GM21367 (cell line): Measurements from ENCODE around the gene PCDHGB6.
"Not testable (repeated sequence)": the region's sequence is repeated elsewhere in the genome, so short reads cannot be mapped to it uniquely, and the experiment has no call there.

Experiments
- ATAC-seq: cut with Tn5 transposase; IDR thresholded peaks from one replicate; pipeline ENCODE4 v1.9.1; 2021; ENCODE audit not compliant: unreplicated experiment

Gene PCDHGB6

DNA sequence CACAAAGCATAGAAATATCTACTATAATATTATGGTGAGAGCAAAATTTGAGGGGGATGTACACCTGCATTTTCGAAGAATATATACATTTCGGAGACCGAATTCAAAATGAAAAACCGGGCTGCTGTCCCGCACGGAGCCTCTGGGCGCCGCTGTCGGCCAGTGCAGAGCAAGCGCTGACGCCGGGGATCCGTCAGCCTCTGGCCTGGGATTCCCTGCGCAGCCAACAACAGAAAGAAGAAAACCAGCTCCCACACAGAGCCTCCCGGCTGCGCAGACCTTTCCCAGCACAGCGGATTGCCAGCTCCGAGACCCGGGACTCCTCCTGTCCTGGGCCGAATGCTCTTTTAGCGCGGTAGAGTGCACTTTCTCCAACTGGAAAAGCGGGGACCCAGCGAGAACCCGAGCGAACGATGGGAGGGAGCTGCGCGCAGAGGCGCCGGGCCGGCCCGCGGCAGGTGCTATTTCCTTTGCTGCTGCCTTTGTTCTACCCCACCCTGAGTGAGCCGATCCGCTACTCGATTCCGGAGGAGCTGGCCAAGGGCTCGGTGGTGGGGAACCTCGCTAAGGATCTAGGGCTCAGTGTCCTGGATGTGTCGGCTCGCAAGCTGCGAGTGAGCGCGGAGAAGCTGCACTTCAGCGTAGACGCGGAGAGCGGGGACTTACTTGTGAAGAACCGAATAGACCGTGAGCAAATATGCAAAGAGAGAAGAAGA, at the start of gene PCDHGB6:
Gene PCDHGB6 (plus strand): TSS at position 232 of the 716 bp plus-strand sequence. CDS start 182 bp downstream, at position 414.
- not testable (repeated sequence) for ATAC-seq

DNA sequence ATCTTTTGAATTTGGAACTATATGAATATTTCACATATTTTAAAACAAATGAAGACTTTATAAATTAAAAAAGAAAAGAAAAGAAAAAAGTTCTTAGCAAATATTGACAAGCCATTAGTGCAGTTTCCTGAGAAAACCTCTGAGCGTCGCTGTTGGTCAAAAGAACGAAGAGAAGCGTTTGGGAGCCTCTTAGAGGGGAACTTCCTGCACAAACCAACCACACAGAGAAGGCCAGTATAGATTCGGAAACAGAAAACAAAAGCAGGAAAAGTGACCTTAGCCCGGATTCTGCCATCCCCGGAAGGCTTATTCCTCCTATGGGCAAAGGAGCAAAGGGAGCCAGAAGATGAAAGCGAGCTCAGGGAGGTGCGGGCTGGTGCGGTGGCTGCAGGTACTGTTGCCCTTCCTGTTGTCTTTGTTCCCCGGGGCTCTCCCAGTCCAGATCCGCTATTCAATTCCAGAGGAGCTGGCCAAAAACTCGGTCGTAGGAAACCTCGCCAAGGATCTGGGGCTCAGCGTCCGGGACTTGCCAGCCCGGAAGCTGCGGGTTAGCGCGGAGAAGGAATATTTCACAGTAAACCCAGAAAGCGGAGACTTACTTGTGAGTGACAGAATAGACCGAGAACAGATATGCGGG, 47.9 kb upstream of the PCDHGB6 start, which contains the start of gene PCDHGB2:
Gene PCDHGB2 (plus strand): TSS at position 205 of the 637 bp plus-strand sequence. CDS start 142 bp downstream, at position 347.
- no peak for ATAC-seq

DNA sequence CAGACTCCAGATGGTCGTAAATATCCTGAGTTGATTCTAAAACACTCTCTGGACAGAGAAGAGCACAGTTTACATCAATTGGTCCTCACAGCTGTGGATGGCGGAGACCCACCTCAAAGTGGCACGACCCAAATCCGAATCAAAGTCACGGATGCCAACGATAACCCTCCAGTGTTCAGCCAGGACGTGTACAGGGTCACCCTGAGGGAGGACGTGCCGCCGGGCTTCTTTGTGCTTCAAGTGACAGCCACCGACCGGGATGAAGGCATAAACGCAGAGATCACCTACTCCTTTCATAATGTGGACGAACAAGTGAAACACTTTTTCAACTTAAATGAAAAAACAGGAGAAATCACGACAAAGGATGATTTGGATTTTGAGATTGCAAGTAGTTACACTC, 47.1 kb upstream of the PCDHGB6 start:
- ATAC-seq = no peak

DNA sequence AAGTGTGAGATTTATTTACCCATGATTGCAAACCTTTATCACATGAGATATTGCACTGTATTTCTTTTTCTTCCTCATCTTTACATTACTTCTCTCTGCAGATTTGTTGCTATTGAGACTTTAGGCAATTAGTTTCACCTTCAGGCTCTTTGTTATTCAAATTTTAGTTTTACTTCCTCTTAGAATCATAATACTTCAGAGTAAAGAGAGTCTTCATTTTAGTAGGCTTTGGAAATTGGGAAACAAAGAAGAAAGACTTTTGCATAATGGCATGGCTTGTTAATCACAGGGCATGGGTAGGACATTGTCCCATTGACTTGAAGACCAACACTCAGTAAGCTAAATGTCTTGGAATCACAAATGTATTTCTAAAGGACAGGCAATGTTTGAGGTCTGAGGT, 45.1 kb upstream of the PCDHGB6 start:
- no peak for ATAC-seq

DNA sequence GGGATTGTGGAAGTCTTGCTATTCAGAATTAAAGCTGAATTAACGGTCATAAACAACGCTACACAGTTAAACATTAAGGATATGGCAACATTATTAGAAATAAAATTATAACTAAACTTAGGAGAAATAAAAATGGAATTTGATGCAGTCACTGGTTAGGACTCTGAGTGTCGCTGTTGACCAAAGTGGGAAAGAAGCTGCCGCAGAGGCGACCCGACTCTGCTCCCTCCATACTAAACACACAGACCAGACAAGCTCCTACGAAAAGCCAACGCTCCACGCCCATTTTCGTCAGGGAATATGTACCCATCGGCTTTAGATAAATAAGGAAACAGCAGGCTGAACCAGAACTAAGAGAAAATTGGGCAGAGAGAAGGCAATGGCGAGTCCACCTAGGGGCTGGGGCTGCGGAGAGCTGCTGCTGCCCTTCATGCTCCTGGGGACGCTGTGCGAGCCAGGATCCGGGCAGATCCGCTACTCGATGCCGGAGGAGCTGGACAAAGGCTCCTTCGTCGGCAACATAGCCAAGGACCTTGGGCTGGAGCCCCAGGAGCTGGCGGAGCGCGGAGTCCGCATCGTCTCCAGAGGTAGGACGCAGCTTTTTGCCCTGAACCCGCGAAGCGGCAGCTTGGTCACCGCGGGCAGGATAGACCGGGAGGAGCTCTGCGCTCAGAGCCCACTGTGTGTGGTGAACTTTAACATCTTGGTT, 43.7 kb upstream of the PCDHGB6 start, which contains the start of gene PCDHGA5:
Gene PCDHGA5 (plus strand): TSS at position 211 of the 709 bp plus-strand sequence. CDS start 169 bp downstream, at position 380.
- no peak for ATAC-seq

DNA sequence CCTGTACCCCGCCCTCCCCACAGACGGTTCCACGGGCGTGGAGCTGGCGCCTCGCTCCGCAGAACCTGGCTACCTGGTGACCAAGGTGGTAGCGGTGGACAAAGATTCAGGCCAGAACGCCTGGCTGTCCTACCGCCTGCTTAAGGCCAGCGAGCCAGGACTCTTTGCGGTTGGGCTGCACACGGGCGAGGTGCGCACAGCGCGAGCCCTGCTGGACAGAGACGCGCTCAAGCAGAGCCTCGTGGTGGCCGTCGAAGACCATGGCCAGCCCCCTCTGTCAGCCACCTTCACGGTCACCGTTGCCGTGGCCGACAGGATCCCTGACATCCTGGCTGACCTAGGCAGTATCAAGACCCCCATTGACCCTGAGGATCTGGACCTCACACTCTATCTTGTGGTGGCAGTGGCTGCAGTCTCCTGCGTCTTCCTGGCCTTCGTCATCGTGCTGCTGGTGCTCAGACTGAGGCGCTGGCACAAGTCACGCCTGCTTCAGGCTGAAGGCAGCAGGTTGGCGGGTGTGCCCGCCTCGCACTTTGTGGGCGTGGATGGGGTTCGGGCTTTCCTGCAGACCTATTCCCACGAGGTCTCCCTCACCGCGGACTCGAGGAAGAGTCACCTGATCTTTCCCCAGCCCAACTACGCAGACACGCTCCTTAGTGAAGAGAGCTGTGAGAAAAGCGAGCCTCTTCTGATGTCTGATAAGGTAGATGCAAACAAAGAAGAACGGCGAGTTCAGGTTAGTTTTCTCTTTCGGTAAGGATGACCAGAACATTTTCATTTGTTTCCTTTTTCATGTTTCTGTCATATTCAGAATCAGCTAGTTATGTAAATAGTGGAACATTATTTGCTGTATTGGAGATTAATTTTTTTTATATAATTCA, 41.6 kb upstream of the PCDHGB6 start:
- ATAC-seq = no peak

DNA sequence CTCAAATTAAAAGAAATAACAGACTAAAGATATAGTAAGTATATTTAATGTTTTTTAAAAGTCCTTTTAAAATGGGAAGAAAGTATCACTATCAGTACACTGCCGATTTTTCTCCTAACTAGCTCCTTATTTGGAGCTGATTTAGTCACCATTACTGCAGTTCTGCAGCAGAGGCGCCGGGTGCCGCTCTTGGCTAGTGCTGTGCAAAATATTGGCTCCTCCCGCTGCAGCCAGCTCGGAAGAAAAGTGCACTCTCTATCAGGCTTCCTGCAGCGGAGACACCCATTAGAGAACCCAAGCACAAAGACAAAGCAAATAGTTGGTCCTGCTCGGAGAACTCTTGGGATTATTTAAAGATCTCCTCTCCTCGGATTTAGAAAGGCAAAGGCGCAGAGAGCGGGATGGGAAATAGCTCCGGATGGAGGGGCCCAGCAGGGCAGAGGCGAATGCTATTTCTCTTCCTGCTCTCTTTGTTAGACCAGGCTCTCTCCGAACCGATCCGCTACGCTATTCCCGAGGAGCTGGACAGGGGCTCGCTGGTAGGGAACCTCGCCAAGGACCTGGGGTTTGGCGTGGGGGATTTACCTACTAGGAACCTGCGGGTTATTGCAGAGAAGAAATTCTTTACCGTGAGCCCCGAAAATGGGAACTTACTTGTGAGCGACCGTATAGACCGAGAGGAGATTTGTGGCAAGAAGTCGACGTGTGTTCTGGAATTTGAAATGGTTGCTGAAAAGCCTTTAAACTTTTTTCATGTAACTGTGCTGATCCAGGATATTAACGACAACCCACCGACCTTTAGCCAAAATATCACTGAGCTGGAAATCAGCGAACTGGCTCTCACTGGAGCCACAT, 37.6 kb upstream of the PCDHGB6 start, which contains the start of gene PCDHGB3:
Gene PCDHGB3 (plus strand): TSS at position 249 of the 855 bp plus-strand sequence. CDS start 153 bp downstream, at position 402.
- peak; percentile 91 for ATAC-seq

DNA sequence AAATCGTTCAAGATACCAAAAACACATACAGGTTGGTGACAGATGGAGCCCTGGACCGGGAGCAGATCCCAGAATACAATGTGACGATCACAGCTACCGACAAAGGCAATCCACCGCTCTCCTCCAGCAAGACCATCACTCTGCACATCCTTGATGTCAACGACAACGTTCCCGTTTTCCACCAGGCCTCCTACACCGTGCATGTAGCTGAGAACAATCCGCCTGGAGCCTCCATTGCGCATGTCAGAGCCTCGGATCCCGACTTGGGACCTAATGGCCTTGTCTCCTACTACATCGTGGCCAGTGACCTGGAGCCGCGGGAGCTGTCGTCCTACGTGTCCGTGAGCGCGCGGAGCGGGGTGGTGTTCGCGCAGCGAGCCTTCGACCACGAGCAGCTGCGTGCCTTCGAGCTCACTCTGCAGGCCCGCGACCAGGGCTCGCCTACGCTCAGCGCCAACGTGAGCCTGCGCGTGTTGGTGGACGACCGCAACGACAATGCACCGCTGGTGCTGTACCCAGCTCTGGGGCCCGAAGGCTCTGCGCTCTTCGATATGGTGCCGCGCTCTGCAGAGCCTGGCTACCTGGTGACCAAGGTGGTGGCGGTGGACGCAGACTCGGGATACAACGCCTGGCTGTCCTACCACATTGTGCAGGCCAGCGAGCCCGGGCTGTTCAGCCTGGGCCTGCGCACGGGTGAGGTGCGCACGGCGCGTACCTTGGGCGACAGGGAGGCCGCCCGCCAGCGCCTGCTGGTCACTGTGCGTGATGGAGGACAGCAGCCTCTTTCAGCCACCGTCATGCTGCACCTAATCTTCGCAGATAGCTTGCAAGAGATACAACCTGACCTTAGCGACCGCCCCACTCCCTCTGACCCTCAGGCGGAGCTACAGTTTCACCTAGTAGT, 36.0 kb upstream of the PCDHGB6 start:
- ATAC-seq = no peak

DNA sequence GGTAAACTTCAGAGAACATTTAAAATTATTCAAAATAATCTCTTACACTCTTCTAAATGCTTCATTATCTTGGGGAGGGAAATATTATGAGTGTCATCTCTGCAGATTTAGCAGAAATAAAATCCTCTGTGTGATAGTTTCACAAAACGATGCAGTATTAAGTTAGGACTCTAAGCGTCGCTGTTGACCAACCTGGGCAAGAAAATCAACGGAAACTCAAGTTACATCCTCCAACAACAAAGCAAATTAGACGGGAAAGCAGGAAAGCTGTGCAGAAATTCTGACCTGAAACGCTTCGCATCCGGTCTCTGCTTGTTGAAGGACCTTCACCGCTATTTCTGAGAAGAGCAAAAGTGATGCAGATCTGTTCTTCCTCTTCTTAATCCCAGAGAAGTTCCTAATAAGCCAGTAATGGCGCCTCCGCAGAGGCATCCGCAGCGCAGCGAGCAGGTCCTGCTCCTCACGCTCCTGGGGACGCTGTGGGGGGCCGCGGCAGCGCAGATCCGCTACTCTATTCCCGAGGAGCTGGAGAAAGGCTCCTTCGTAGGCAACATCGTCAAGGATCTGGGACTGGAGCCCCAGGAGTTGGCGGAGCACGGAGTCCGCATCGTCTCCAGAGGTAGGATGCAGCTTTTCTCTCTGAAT, 34.0 kb upstream of the PCDHGB6 start, which contains the start of gene PCDHGA6:
Gene PCDHGA6 (plus strand): TSS at position 219 of the 645 bp plus-strand sequence. CDS start 193 bp downstream, at position 412.
- no peak for ATAC-seq

DNA sequence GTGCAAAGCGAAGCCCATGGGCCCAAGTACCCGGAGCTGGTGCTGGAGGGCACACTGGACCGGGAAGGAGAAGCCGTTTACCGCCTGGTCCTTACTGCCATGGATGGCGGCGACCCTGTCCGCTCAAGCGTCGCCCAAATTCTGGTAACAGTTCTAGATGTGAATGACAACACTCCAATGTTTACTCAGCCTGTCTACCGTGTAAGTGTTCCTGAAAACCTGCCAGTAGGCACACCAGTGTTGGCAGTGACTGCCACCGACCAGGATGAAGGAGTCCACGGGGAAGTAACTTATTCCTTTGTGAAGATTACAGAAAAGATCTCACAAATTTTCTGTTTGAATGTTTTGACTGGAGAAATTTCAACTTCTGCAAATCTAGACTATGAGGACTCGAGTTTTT, 33.2 kb upstream of the PCDHGB6 start:
- ATAC-seq = no peak

DNA sequence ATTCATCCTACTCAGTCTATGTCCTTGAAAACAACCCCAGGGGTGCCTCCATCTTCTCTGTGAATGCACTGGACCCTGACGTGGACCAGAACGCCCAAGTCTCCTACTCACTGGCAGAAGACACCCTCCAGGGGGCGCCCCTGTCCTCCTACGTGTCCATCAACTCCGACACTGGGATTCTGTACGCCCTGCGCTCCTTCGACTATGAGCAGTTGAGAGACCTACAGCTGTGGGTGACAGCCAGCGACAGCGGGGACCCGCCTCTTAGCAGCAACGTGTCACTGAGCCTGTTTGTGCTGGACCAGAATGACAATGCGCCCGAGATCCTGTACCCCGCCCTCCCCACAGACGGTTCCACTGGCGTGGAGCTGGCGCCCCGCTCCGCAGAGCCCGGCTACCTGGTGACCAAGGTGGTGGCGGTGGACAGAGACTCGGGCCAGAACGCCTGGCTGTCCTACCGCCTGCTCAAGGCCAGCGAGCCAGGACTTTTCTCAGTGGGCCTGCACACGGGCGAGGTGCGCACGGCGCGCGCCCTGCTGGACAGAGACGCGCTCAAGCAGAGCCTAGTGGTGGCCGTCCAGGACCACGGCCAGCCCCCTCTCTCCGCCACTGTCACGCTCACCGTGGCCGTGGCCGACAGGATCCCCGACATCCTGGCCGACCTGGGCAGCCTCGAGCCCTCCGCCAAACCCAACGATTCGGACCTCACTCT, 32.2 kb upstream of the PCDHGB6 start:
- not testable (repeated sequence) for ATAC-seq

DNA sequence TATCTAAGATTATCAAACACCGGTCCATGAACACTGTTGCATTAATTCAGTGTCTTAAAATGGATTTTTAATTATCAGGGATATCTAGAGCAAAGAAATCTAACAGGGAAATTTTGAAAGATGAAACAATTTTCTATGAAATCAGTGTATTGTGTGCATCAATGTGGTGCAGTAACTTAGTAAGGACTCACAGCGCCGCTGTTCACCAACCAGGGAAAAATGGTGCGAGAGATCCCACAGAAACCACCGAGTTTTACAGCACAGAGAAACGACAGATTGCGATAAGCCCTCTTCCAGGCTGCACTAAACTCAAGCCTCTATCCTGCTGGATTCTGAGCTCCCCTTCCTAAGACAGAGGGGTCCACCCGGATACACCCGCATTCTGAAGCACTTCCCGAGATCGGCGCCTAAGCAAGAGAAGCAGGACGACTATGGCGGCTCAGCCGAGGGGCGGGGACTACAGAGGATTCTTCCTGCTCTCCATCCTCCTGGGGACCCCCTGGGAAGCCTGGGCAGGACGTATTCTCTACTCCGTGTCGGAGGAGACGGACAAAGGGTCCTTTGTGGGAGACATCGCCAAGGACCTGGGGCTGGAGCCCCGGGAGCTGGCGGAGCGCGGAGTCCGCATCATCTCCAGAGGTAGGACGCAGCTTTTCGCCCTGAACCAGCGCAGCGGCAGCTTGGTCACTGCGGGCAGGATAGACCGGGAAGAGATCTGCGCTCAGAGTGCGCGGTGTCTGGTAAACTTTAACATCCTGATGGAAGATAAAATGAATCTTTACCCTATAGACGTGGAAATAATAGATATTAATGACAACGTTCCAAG, 25.1 kb upstream of the PCDHGB6 start, which contains the start of gene PCDHGA7:
Gene PCDHGA7 (plus strand): TSS at position 274 of the 826 bp plus-strand sequence. CDS start 158 bp downstream, at position 432.
- no peak for ATAC-seq

DNA sequence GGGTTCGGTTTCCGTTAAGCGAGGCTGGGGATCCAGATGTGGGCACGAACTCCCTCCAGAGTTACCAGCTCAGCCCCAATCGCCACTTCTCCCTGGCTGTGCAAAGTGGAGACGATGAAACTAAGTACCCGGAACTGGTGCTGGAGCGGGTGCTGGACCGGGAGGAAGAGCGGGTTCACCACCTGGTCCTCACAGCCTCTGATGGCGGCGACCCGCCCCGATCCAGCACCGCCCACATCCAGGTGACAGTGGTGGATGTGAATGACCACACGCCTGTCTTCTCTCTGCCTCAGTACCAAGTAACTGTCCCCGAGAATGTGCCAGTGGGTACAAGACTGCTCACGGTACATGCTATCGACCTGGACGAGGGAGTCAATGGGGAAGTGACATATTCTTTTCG, 24.5 kb upstream of the PCDHGB6 start:
- ATAC-seq = no peak

DNA sequence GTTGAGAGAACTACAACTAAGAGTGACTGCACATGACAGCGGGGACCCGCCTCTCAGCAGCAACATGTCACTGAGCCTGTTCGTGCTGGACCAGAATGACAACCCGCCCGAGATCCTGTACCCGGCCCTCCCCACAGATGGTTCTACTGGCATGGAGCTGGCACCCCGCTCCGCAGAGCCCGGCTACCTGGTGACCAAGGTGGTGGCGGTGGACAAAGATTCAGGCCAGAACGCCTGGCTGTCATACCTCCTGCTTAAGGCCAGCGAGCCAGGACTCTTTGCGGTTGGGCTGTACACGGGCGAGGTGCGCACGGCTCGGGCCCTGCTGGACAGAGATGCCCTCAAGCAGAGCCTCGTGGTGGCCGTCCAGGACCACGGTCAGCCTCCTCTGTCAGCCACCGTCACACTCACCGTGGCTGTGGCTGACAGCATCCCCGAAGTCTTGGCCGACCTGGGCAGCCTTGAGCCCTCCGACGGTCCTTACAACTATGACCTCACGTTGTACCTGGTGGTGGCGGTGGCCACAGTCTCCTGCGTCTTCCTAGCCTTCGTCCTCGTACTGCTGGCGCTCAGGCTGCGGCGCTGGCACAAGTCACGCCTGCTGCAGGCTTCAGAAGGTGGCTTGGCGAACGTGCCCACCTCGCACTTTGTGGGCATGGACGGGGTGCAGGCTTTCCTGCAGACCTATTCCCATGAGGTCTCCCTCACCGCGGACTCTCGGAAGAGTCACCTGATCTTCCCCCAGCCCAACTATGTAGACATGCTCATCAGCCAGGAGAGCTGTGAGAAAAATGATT, 23.2 kb upstream of the PCDHGB6 start:
- ATAC-seq = no peak

DNA sequence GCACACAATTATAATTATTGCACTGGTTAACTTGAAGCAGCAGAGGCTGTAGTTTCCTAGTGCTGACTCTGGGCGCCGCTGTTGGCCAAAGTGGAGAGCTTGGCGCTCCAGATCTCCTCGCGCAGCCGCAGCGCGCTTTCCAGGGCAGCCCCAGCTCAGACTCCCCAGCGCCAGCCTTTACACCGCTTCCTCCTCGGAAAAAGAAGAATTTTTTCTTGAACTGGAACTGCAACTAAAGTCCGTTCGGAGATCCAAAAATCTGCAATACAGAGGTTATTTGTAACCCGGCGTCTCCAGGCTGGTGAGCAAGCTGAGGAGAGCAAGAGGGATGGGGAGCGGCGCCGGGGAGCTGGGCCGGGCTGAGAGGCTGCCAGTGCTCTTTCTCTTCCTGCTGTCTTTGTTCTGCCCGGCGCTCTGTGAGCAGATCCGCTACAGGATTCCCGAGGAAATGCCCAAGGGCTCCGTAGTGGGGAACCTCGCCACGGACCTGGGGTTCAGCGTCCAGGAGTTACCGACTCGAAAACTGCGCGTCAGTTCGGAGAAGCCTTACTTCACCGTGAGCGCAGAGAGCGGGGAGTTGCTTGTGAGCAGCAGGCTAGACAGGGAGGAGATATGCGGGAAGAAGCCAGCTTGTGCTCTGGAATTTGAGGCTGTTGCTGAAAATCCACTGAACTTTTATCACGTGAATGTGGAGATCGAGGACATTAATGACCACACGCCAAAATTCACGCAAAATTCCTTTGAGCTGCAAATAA, 20.1 kb upstream of the PCDHGB6 start, which contains the start of gene PCDHGB4:
Gene PCDHGB4 (plus strand): TSS at position 142 of the 755 bp plus-strand sequence. CDS start 187 bp downstream, at position 329.
- not testable (repeated sequence) for ATAC-seq
